HepG2 (cell line): ENCODE data around the gene NME4. TPM values are rescaled to one million over a fixed set of nuclear protein-coding genes. Genes with fewer than 3 reads are reported as not detected.
A peak's percentile ranks its signal among the peaks of the same experiment; 100 is the strongest.

Experiments
- ATAC-seq: fragments of 200-7000 bp; cut with Tn5 transposase; 3 replicates; pipeline ENCODE4 v1.9.1; 2020; ENCODE audit warnings: mild to moderate bottlenecking, moderate library complexity
- BruUV-seq: library from RNA; stranded (reverse); fragments of 400-500 nt; replicated peaks from 2 replicates; lab custom pipeline; 2021; lab: Mats Ljungman, UMichigan
- CTCF ChIA-PET: fragments of 300-600 bp; formaldehyde crosslinking; extraction: SDS; loops from one replicate; lab custom pipeline; 2021; ENCODE audit warnings: low total read pairs, inconsistent platforms, low intra/inter-chr PET ratio; lab: Yijun Ruan, JAX
- POLR2A ChIA-PET: fragments of 350-600 bp; sonication (Branson Sonifier 250); formaldehyde crosslinking; loops from one replicate; lab custom pipeline; 2020; ENCODE audit warnings: antibody characterized with exemption, inconsistent platforms; lab: Yijun Ruan, JAX
- DNase-seq: peaks from one replicate; pipeline ENCODE4 v3.0.0-alpha.2; 2015; ENCODE audit warnings: low spot score
- FAIRE-seq: peaks from 3 replicates; lab custom pipeline; 2011; peaks lifted over from hg19 to GRCh38; lab: Jason Lieb, UNC
- H2AFZ ChIP-seq: one replicate; pipeline ENCODE4 v1.6.1; 2011; ENCODE audit warnings: low read length, inconsistent platforms
- H3K27ac ChIP-seq: fragments of 300-600 bp; 3 replicates; pipeline ENCODE4 v1.8.0; 2011; ENCODE audit warnings: mixed run types, mild to moderate bottlenecking, mixed read lengths, low read length, inconsistent platforms; ENCODE audit not compliant: insufficient read depth; ENCODE audit errors: extremely low read length
- H3K27me3 ChIP-seq, 2 experiments: fragments of 200-600 bp in 1 of 2; 2 replicates in 1 of 2; 3 replicates in 1 of 2; pipeline versions ENCODE4 v1.6.0 to v1.8.0; 2011; ENCODE audit warnings: low read length in 2 of 2, mild to moderate bottlenecking in 2 of 2, moderate library complexity in 2 of 2, inconsistent platforms in 1 of 2; ENCODE audit not compliant: insufficient read depth in 2 of 2, control insufficient read depth in 1 of 2
- H3K36me3 ChIP-seq, 2 experiments: fragments of 200-600 bp in 1 of 2; replicated peaks in 1 of 2; 2 replicates in 1 of 2; 3 replicates in 1 of 2; pipeline versions ENCODE4 v1.5.1 to v1.8.0; 2011; ENCODE audit warnings: low read length in 2 of 2, inconsistent platforms in 1 of 2; ENCODE audit not compliant: insufficient read depth in 2 of 2, control insufficient read depth in 1 of 2
- H3K4me1 ChIP-seq: 2 replicates; pipeline ENCODE4 v1.5.1; 2012; ENCODE audit warnings: low read length, inconsistent platforms; ENCODE audit not compliant: insufficient read depth
- H3K4me2 ChIP-seq: 2 replicates; pipeline ENCODE4 v1.6.0; 2011; ENCODE audit warnings: low read depth, low read length, inconsistent platforms
- H3K4me3 ChIP-seq, 3 experiments: fragments of 200-600 bp in 1 of 3; sonication (generic), shearing (Covaris generic) in 1 of 3; replicated peaks in 1 of 3; 2 replicates each; pipeline ENCODE4 v1.5.1; 2011 to 2016; ENCODE audit warnings: low read length in 3 of 3, inconsistent platforms in 2 of 3, low read depth in 2 of 3, mild to moderate bottlenecking in 2 of 3, control low read depth in 1 of 3, mixed read lengths in 1 of 3; ENCODE audit not compliant: insufficient read depth in 1 of 3
- H3K79me2 ChIP-seq: one replicate; pipeline ENCODE4 v1.6.1; 2011; ENCODE audit warnings: low read length, inconsistent platforms; ENCODE audit not compliant: insufficient read depth
- H3K9ac ChIP-seq: 2 replicates; pipeline ENCODE4 v1.6.0; 2011; ENCODE audit warnings: mild to moderate bottlenecking, low read depth, low read length, inconsistent platforms; ENCODE audit not compliant: insufficient read depth
- H3K9me3 ChIP-seq: 2 replicates; pipeline ENCODE4 v1.5.1; 2012; ENCODE audit warnings: mild to moderate bottlenecking, low read length
- H4K20me1 ChIP-seq: 2 replicates; pipeline ENCODE4 v1.6.0; 2011; ENCODE audit warnings: inconsistent platforms, mild to moderate bottlenecking, low read length, moderate library complexity; ENCODE audit not compliant: insufficient read depth
- ADNP ChIP-seq: sonication (generic); formaldehyde crosslinking; IDR thresholded peaks from 2 replicates; pipeline ENCODE4 v1.4.0; 2020; ENCODE audit warnings: missing genetic modification reagents
- ARNTL ChIP-seq: sonication (generic); formaldehyde crosslinking; IDR thresholded peaks from 2 replicates; pipeline ENCODE4 v1.4.0; 2020; ENCODE audit warnings: mild to moderate bottlenecking, missing genetic modification reagents
- GPN1 ChIP-seq: sonication (generic); formaldehyde crosslinking; IDR thresholded peaks from 2 replicates; pipeline ENCODE4 v1.5.1; 2020; ENCODE audit warnings: missing genetic modification reagents, borderline replicate concordance
- KDM6A ChIP-seq: IDR thresholded peaks from 2 replicates; pipeline ENCODE4 v1.6.1; 2016; ENCODE audit warnings: low read depth
- NONO ChIP-seq, 2 experiments: fragments of 450-650 bp in 1 of 2; sonication (generic) in 1 of 2; formaldehyde crosslinking in 1 of 2; IDR thresholded peaks in 1 of 2; conservative IDR thresholded peaks in 1 of 2; 2 replicates each; pipeline versions ENCODE4 v1.6.1 to v1.8.0; 2017 to 2022; ENCODE audit warnings: mild to moderate bottlenecking in 1 of 2, missing genetic modification reagents in 1 of 2, moderate library complexity in 1 of 2
- REPIN1 ChIP-seq: sonication (generic); formaldehyde crosslinking; IDR thresholded peaks from 2 replicates; pipeline ENCODE4 v1.8.0; 2022; ENCODE audit warnings: missing genetic modification reagents, low read depth, mild to moderate bottlenecking, borderline replicate concordance
- REXO4 ChIP-seq: sonication (generic); formaldehyde crosslinking; IDR thresholded peaks from 2 replicates; pipeline ENCODE4 v1.8.0; 2022; ENCODE audit warnings: missing genetic modification reagents, mild to moderate bottlenecking, borderline replicate concordance
- SP5 ChIP-seq: IDR thresholded peaks from 2 replicates; pipeline ENCODE4 v1.6.1; 2016; ENCODE audit warnings: low read depth, borderline replicate concordance
- TBX3 ChIP-seq: fragments of 450-650 bp; IDR thresholded peaks from 2 replicates; pipeline ENCODE4 v1.6.1; 2017; ENCODE audit warnings: antibody characterized with exemption, mild to moderate bottlenecking, inconsistent platforms, borderline replicate concordance
- ZKSCAN5 ChIP-seq: sonication (generic); formaldehyde crosslinking; IDR thresholded peaks from 2 replicates; pipeline ENCODE4 v1.5.1; 2020; ENCODE audit warnings: mild to moderate bottlenecking, missing genetic modification reagents
- ZNF484 ChIP-seq: sonication (generic); formaldehyde crosslinking; IDR thresholded peaks from 2 replicates; pipeline ENCODE4 v1.5.1; 2020; ENCODE audit warnings: mild to moderate bottlenecking, low read depth, missing genetic modification reagents, borderline replicate concordance
- ZNF772 ChIP-seq: sonication (generic); formaldehyde crosslinking; IDR thresholded peaks from 2 replicates; pipeline ENCODE4 v1.5.0; 2020; ENCODE audit warnings: mild to moderate bottlenecking, missing genetic modification reagents
- ZNF782 ChIP-seq: sonication (generic); formaldehyde crosslinking; IDR thresholded peaks from 2 replicates; pipeline ENCODE4 v1.4.0; 2020; ENCODE audit warnings: missing genetic modification reagents, mild to moderate bottlenecking, borderline replicate concordance
- WGBS: methylation state at CpG from one replicate; pipeline ENCODE4 v1.1.6; 2017; ENCODE audit warnings: low lambda C conversion rate; 5-methylcytosine and 5-hydroxymethylcytosine counted together
- in situ Hi-C: cut with HindIII; loops from 2 replicates; pipeline ENCODE4 v1.10.0; 2017; ENCODE audit warnings: low pct_unique_long_range_greater_than_20kb; ENCODE audit not compliant: extremely low pct_ligation_motif_present
- intact Hi-C: fragments of 100-400 bp; cut with micrococcal nuclease; formaldehyde crosslinking; loops from one replicate; pipeline ENCODE4 v1.10.0; 2022; ENCODE audit not compliant: unreplicated experiment
- polyA plus RNA-seq, 8 experiments: library from polyadenylated mRNA; depleted of rRNA in 3 of 8; stranded (reverse) in 7 of 8; unstranded in 1 of 8; fragments of >200 nt; fragmentation: Illumina TruSeq in 4 of 8; extraction: Trizol in 4 of 8; gene quantifications; 2 replicates each; pipeline versions ENCODE4 v1.2.1 to v1.2.3, GENCODE V29; 2011 to 2016; ENCODE audit warnings: low read depth in 4 of 8, missing spikeins in 1 of 8, mixed read lengths in 1 of 8; ENCODE audit not compliant: insufficient read depth in 1 of 8
- total RNA-seq, 5 experiments: library from RNA; depleted of rRNA; stranded (reverse); fragments of >200 nt; fragmentation: Illumina TruSeq; extraction: Trizol; gene quantifications; 2 replicates each; pipeline ENCODE4 v1.2.3, GENCODE V29; 2016; ENCODE audit warnings: low read depth in 1 of 5
- TF ChIP-seq, protein P1 (sequence below): sonication (generic); formaldehyde crosslinking; IDR thresholded peaks from 2 replicates; pipeline ENCODE4 v1.8.1; 2022; ENCODE audit warnings: low read depth, mild to moderate bottlenecking, missing genetic modification reagents
- TF ChIP-seq, protein P2 (sequence below): sonication (generic); formaldehyde crosslinking; IDR thresholded peaks from 2 replicates; pipeline ENCODE4 v1.8.0; 2022; ENCODE audit warnings: low read depth, missing genetic modification reagents

The NME4 gene
- total and polyA plus RNA-seq, 2 of the 13 experiments (the other 11 are each of a cell fraction or from before 2014, with no cell fraction given), result 121 to 263 TPM

DNA sequence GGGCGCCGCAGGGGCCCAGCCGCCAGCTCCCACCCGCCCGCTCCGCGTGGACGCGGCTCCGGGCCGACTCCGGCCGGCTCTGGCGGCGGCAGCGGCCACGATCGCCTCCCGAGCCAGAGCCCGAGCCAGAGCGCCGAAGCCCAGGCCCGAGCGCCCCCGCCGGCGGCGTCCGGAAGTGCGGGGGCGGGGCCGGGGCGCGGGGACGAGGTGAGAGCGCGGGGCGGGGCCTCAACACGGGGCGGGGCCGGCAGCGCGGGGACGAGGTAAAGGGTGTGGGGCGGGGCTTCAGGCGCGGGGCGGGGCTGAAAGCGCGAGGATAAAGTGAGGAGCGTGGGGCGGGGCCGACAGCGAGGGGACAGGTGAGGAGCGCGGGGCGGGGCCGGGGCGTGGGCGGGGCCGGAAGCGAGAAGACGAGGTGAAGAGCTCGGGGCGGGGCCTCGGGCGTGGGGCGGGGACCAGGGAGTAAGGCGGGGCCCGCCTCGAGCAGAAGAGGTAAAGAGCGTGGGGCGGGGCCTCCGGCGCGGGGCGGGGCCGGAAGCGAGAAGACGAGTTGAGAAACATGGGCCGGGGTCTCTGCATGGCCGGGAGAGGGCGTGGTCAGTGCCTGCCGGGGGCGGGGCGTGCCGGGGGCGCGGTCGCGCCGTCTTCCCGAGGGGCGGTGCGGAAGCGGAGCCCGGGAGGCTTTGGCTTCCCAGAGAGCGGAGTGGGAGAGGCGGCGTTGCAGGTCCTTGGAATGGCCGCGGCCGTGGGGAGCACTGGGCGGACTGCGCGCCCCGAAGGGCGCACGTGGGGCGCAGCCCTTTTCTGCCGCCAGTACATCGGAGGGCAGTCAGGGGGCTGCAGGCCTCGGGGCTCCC is 44.2 kb upstream of the NME4 start, which contains the start of gene AXIN1:
Gene AXIN1 (minus strand): TSS at position 177 of the 857 bp plus-strand sequence. CDS start 5,698 bp downstream, outside the sequence.
- intact Hi-C loops (no loop called here), in situ Hi-C loops (no loop called here)
- no peak within 1 kb of the TSS for H2AFZ ChIP-seq
- H3K36me3 ChIP-seq, result peaks cover 1 to 8% of the 10 kb centered on the region in 2 experiments; a peak in 2 of 5 replicates
- peaks cover 38% of the 10 kb centered on the region for H3K79me2 ChIP-seq
- ATAC-seq (peak; percentile 79), DNase-seq (peak; percentile 93), FAIRE-seq (peak; percentile 47)
- H3K9me3 ChIP-seq, result no peaks in the 10 kb centered on the region
- peaks cover 4% of the 10 kb centered on the region for H4K20me1 ChIP-seq
- no TSS peak for BruUV-seq
- peaks cover 72% of the 10 kb centered on the region for H3K4me1 ChIP-seq
- 4% methylated on average over 59 of the region's 113 CpGs for WGBS
- peak within 1 kb of the TSS; percentile 86 for H3K9ac ChIP-seq
- ChIA-PET POLR2A (interaction anchor here (0.6 to 2.4 kb wide), 22 partner anchors 9 to 299 kb away, joined by 3 to 31 read pairs (median 4); partner anchors contain the start of genes DECR2, FAM234A, METTL26 and MRPL28), CTCF (no interaction called here)
- no peaks in the 10 kb centered on the region for H3K27me3 ChIP-seq
- H3K27ac ChIP-seq, result peak within 1 kb of the TSS; percentile 61
- peak within 1 kb of the TSS; percentile 67 to 84 (median 78) for H3K4me3 ChIP-seq
- H3K4me2 ChIP-seq, result peak within 1 kb of the TSS; percentile 100
- TF ChIP-seq ADNP (CRISPR knock-in tag) (no peak), SP5 (peak; percentile 70; the same call in 1 of the 2 replicates), GPN1 (CRISPR knock-in tag) (no peak), REXO4 (CRISPR knock-in tag) (no peak), KDM6A (CRISPR knock-in tag) (no peak), ARNTL (CRISPR knock-in tag) (no peak), ZNF782 (no peak), ZNF484 (CRISPR knock-in tag) (no peak), ZNF772 (CRISPR knock-in tag) (peak; percentile 73; the same call in 1 of the 2 replicates), ZKSCAN5 (CRISPR knock-in tag) (no peak), REPIN1 (CRISPR knock-in tag) (no peak), TBX3 (peak; percentile 36; the same call in 1 of the 2 replicates), NONO (IDR thresholded peaks at IDR 0.05) (no peak), NONO (CRISPR knock-in tag; conservative IDR thresholded peaks at IDR 0.05) (peak; percentile 65; the same call in 1 of the 2 replicates)
- TF ChIP-seq, protein P1, sequence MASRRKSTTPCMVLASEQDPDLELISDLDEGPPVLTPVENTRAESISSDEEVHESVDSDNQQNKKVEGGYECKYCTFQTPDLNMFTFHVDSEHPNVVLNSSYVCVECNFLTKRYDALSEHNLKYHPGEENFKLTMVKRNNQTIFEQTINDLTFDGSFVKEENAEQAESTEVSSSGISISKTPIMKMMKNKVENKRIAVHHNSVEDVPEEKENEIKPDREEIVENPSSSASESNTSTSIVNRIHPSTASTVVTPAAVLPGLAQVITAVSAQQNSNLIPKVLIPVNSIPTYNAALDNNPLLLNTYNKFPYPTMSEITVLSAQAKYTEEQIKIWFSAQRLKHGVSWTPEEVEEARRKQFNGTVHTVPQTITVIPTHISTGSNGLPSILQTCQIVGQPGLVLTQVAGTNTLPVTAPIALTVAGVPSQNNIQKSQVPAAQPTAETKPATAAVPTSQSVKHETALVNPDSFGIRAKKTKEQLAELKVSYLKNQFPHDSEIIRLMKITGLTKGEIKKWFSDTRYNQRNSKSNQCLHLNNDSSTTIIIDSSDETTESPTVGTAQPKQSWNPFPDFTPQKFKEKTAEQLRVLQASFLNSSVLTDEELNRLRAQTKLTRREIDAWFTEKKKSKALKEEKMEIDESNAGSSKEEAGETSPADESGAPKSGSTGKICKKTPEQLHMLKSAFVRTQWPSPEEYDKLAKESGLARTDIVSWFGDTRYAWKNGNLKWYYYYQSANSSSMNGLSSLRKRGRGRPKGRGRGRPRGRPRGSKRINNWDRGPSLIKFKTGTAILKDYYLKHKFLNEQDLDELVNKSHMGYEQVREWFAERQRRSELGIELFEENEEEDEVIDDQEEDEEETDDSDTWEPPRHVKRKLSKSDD (CRISPR knock-in tag), result no peak
- TF ChIP-seq, protein P2, sequence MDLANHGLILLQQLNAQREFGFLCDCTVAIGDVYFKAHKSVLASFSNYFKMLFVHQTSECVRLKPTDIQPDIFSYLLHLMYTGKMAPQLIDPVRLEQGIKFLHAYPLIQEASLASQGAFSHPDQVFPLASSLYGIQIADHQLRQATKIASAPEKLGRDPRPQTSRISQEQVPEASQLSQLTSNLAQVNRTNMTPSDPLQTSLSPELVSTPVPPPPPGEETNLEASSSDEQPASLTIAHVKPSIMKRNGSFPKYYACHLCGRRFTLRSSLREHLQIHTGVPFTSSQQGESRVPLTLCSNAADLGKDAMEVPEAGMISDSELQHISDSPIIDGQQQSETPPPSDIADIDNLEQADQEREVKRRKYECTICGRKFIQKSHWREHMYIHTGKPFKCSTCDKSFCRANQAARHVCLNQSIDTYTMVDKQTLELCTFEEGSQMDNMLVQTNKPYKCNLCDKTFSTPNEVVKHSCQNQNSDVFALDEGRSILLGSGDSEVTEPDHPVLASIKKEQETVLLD, result no peak
